SHP77 treated with DMSO at 0.1 percent for 48 hours (cell line): Measurements from ENCODE around the gene TDRKH.
"Not testable (repeated sequence)": the region's sequence is repeated elsewhere in the genome, so short reads cannot be mapped to it uniquely, and the experiment has no call there.

Experiments
- DNase-seq: peaks from one replicate; lab custom pipeline; 2025; lab: John Stamatoyannopoulos, UW

The TDRKH gene

GRCh38 chr1:151801846-151802245 is 11.5 kb upstream of the TDRKH start:
- DNase-seq: no peak

GRCh38 chr1:151801310-151801820 is 11.1 kb upstream of the TDRKH start:
- no peak for DNase-seq

- DNase-seq: no peak
Observed at GRCh38 chr1:151800830-151801229, 10.5 kb upstream of the TDRKH start.

GRCh38 chr1:151799179-151800022 is 9.1 kb upstream of the TDRKH start:
- DNase-seq: no peak

GRCh38 chr1:151798571-151798970 is 8.3 kb upstream of the TDRKH start:
- DNase-seq: no peak

- peak; percentile 48 for DNase-seq
Observed at GRCh38 chr1:151790940-151791651, 796 bp upstream of the TDRKH start.

- no peak for DNase-seq
Observed at GRCh38 chr1:151787689-151788088, 2.6 kb downstream of the TDRKH start.

- DNase-seq: no peak
Observed at GRCh38 chr1:151783796-151784195, 6.5 kb downstream of the TDRKH start.

GRCh38 chr1:151782741-151783140 is 7.6 kb downstream of the TDRKH start:
- DNase-seq: no peak

GRCh38 chr1:151782026-151782425 is 8.3 kb downstream of the TDRKH start:
- not testable (repeated sequence) for DNase-seq

- DNase-seq: not testable (repeated sequence)
Observed at GRCh38 chr1:151780736-151781135, 9.6 kb downstream of the TDRKH start.

- no peak for DNase-seq
Observed at GRCh38 chr1:151779852-151780251, 10.4 kb downstream of the TDRKH start.

GRCh38 chr1:151777317-151777716 is 13.0 kb downstream of the TDRKH start:
- DNase-seq: no peak

- no peak for DNase-seq
Observed at GRCh38 chr1:151776665-151777062, 13.6 kb downstream of the TDRKH start.

GRCh38 chr1:151775894-151776664 is 14.2 kb downstream of the TDRKH start:
- no peak for DNase-seq

- no peak for DNase-seq
Observed at GRCh38 chr1:151774256-151774922, 15.9 kb downstream of the TDRKH start.

GRCh38 chr1:151773702-151774101 is 16.6 kb downstream of the TDRKH start:
- no peak for DNase-seq

- DNase-seq: not testable (repeated sequence)
Observed at GRCh38 chr1:151769270-151769669, 21.0 kb downstream of the TDRKH start.

- not testable (repeated sequence) for DNase-seq
Observed at GRCh38 chr1:151768351-151769066, 21.8 kb downstream of the TDRKH start.

- no peak for DNase-seq
Observed at GRCh38 chr1:151763990-151764389, 26.3 kb downstream of the TDRKH start.
